ENCODE data around the gene TBPL1. TPM values are rescaled to one million over a fixed set of nuclear protein-coding genes. Genes with fewer than 3 reads are reported as not detected.
"Not testable (repeated sequence)": the region's sequence is repeated elsewhere in the genome, so short reads cannot be mapped to it uniquely, and the experiment has no call there.

Gene TBPL1
- total RNA-seq, 1 experiment from 2014 or later, result 65.6 TPM

DNA sequence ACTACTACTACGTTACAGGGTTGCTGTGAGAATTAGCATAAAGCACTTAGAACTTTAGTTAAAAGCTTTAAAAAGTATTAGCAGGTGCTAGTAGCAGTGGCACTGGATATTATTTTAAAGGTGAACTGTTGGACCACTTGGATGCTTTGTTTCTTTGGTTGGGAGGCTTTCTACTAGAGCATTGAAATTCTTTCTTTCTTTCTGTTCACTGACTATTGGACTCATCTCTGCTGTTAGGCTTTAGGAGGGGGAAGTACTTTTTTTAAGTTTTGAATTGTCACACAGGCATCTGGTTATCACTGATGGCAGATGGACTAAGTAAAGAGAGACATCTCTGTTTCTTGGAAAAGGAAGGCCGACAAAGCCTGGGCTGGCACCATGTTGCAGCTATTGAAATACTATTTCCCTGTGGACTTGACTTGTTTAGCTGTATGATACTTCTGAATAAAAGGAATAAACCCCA is 4.8 kb downstream of the TBPL1 start:
- H3K4me1 ChIP-seq (replicated peaks), result peaks cover 10% of the 10 kb centered on the region
- peaks cover 3% of the 10 kb centered on the region for H3K36me3 ChIP-seq
- no peaks in the 10 kb centered on the region for H3K9me3 ChIP-seq (replicated peaks)
- H3K27me3 ChIP-seq (replicated peaks), result no peaks in the 10 kb centered on the region
- H3K27ac ChIP-seq, result no peak overlapping the region
- H3K4me3 ChIP-seq, result no peak overlapping the region
- DNase-seq (ENCODE audit: low read depth in 1 of 2, low spot score in 2 of 2), result no peak

DNA sequence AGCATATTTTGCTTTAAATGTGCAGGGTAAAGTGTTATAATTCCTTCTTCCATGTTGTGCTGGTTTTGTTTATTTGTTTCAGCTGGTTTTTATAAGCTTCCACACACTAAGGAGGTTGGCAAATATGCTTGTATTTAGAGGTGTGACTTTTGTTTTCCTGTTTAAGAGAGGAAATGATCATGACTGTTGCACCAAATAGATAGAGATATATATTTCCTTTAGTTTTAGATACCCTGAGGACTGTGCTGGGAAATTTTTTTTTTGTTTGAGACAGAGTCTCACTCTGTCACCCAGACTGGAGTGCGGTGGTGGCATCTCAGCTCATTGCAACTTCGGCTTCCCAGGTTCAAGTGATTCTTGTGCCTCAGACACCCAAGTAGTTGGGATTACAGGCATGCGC is 5.8 kb downstream of the TBPL1 start:
- peaks cover 16% of the 10 kb centered on the region for H3K4me1 ChIP-seq (replicated peaks)

DNA sequence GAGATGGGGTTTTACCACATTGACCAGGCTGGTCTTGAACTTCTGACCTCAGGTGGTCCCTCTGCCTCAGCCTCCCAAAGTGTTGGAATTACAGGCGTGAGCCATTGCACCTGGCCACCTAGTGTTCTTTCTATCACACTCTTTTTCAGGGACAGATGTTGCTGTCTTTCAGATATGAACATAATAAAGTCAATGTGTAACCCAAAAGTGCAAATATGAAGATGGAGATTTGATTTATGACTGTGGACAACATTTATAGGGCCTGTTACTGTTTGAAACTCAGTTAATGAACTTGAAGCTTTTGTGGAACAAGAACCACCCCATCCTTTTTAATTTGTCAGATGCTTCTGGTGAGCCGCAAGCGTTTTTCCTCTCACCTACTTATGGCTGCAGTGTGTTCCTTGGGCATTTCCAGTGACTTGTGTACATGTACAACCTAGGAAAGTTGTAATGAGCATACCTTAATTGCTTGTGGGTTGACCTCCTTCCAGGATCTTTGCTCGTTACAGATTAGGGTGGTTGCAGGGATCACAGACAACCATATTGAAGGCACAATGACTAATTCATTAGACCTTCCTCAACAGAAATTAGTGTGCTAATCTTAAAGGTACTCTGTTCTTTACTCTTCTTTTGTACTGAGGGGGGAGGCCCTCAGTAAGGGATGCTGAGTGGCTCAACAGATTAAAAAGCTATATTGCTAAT is 6.8 kb downstream of the TBPL1 start:
- Histone ChIP-seq H3K9me3 (replicated peaks) (no peaks in the 10 kb centered on the region), H3K27ac (no peak overlapping the region), H3K27me3 (replicated peaks) (no peaks in the 10 kb centered on the region), H3K36me3 (no peaks in the 10 kb centered on the region), H3K4me1 (replicated peaks) (peaks cover 16% of the 10 kb centered on the region), H3K4me3 (no peak overlapping the region)
- DNase-seq (ENCODE audit: low read depth in 1 of 2, low spot score in 2 of 2), result no peak

More for the DNA sequence above, 5.8 kb downstream of the TBPL1 start:
- Histone ChIP-seq H3K27me3 (replicated peaks) (no peaks in the 10 kb centered on the region), H3K4me3 (no peak overlapping the region), H3K27ac (no peak overlapping the region), H3K9me3 (replicated peaks) (no peaks in the 10 kb centered on the region), H3K36me3 (no peaks in the 10 kb centered on the region)
- DNase-seq (ENCODE audit: low read depth in 1 of 2, low spot score in 2 of 2), result no peak

DNA sequence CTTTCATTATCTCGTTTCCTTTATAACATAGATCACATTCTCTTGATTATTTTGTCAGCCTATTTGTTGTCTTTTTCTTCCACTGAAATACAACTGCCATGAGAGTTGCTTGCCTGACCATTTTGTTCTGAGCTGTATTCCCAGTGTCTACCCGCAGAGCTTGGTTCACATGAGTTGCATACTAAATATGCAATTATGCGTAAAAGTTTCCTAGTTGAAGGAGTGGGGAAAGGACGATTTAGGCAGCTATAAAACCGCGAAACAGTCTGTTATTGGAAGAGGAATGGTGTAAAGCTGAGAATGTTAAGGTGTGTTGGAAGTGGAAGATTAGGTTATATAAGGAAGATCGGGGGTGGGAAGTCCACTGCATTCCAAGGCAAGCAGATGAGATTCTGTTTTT is 8.8 kb downstream of the TBPL1 start:
- no peak for DNase-seq (ENCODE audit: low read depth in 1 of 2, low spot score in 2 of 2)
- H3K4me1 ChIP-seq (replicated peaks), result peaks cover 23% of the 10 kb centered on the region
- peaks cover 3% of the 10 kb centered on the region; the same call in 1 of the 2 replicates for H3K36me3 ChIP-seq
- H3K9me3 ChIP-seq (replicated peaks), result no peaks in the 10 kb centered on the region
- no peak overlapping the region for H3K4me3 ChIP-seq
- no peaks in the 10 kb centered on the region for H3K27me3 ChIP-seq (replicated peaks)
- H3K27ac ChIP-seq, result no peak overlapping the region

DNA sequence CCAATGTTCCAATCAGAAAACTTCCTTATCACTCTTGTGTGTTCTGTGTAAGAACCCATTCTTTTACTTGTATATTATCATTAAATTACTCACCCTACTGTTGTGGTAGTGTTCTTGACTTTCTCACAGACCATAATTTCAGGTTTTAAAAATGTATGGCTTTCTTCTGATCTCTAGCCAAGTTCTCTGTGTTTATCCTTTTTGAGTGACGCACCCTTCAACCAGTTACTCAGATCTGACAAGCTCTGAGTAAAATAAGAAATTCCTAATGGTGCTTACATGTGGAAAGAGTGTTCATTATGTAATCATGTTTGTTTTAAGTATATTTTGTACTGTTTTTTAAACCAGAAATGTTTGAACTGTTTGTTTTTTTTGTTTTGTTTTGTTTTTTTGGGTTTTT is 11.0 kb downstream of the TBPL1 start:
- Histone ChIP-seq H3K27me3 (replicated peaks) (no peaks in the 10 kb centered on the region), H3K27ac (no peak overlapping the region), H3K36me3 (peaks cover 8% of the 10 kb centered on the region; the same call in 1 of the 2 replicates), H3K4me3 (no peak overlapping the region), H3K4me1 (replicated peaks) (peaks cover 39% of the 10 kb centered on the region), H3K9me3 (replicated peaks) (no peaks in the 10 kb centered on the region)
- peak in 1 of 2 experiments; percentile 88 for DNase-seq (ENCODE audit: low read depth in 1 of 2, low spot score in 2 of 2)

DNA sequence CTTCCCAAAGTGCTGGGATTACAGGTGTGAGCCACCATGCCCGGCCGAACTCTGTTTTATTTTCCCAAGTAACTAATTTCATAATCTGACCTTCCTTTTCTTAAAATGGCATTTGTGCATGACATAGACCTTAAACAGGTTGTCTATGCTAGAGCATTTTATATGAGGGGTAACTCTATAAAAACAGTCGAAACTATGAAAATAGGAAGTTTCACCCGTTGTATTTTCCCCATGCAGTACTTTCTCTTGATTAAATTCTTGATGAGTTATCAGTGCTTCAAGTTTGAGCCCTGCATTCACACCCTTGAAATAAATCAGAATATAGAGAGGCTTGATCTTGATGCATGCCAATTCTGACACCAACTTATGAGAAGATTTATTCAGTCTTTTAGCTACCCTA is 11.7 kb downstream of the TBPL1 start:
- Histone ChIP-seq H3K9me3 (replicated peaks) (no peaks in the 10 kb centered on the region), H3K27ac (no peak overlapping the region), H3K36me3 (peaks cover 8% of the 10 kb centered on the region; the same call in 1 of the 2 replicates), H3K27me3 (replicated peaks) (no peaks in the 10 kb centered on the region), H3K4me1 (replicated peaks) (peaks cover 44% of the 10 kb centered on the region), H3K4me3 (no peak overlapping the region)
- DNase-seq (ENCODE audit: low read depth in 1 of 2, low spot score in 2 of 2), result no peak

DNA sequence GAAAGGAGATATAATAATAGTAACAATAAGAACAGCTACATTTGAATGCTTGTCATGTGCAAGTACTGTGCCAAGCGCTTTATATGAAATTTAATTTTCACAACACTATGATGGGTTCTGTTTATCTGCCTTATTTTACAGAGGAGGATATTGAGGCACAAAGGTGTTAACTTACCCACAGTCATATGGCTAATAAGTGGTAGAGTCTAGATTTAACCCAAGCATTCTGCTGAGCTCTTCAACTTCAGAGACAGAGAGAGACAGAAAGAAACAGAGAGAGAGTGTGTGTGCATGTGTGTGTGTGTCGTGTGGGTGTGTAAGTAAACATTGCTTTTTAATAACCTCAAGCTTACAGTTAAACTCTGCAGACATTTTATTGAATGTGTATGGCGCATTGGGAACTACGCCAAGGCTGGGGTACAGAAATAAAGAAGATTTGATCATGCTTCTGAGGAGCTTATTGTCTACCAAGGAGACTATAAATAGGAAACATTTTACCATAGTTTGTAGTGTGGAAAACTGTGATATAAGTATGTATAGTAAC is 12.9 kb downstream of the TBPL1 start:
- H3K4me1 ChIP-seq (replicated peaks), result peaks cover 53% of the 10 kb centered on the region
- H3K4me3 ChIP-seq, result no peak overlapping the region
- H3K36me3 ChIP-seq, result peaks cover 8% of the 10 kb centered on the region; the same call in 1 of the 2 replicates
- DNase-seq (ENCODE audit: low read depth in 1 of 2, low spot score in 2 of 2), result no peak
- H3K27me3 ChIP-seq (replicated peaks), result no peaks in the 10 kb centered on the region
- no peaks in the 10 kb centered on the region for H3K9me3 ChIP-seq (replicated peaks)
- H3K27ac ChIP-seq, result no peak overlapping the region

DNA sequence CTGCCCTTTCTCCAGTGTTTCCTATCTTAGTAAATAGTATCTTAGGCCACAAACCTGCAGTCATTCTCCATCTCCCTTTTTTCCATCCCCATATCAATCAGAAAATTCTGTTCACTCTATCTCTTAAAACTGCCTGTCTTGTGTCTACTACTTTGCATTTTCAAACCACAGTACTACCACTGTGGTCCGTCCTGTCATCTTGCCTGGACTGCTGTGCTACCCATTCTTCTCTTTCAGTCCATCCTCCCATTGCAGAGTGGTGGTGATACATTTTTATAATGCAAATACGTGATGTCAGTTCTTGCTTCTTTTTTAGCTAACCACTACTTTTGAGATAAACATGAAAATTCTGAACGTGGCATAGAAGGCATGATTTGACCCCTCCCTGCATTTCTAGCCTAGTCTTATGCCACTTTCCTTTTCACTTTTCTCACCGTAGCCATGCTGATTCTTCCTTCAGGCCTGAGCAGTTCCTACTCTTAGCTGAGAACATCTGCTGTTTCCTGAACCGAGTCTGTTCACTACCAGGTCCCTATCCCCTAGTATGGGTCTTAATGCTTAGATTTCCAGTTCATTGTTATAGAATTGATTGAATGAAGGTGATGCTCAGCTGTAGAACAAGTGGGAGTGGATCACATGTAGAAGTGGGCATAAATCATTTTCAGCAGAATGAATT is 13.8 kb downstream of the TBPL1 start:
- peak overlapping the region; percentile 50; the same call in 1 of the 2 replicates for H3K27ac ChIP-seq
- H3K36me3 ChIP-seq, result peaks cover 8% of the 10 kb centered on the region; the same call in 1 of the 2 replicates
- no peak for DNase-seq (ENCODE audit: low read depth in 1 of 2, low spot score in 2 of 2)
- no peaks in the 10 kb centered on the region for H3K9me3 ChIP-seq (replicated peaks)
- no peaks in the 10 kb centered on the region for H3K27me3 ChIP-seq (replicated peaks)
- H3K4me3 ChIP-seq, result no peak overlapping the region
- H3K4me1 ChIP-seq (replicated peaks), result peaks cover 53% of the 10 kb centered on the region

DNA sequence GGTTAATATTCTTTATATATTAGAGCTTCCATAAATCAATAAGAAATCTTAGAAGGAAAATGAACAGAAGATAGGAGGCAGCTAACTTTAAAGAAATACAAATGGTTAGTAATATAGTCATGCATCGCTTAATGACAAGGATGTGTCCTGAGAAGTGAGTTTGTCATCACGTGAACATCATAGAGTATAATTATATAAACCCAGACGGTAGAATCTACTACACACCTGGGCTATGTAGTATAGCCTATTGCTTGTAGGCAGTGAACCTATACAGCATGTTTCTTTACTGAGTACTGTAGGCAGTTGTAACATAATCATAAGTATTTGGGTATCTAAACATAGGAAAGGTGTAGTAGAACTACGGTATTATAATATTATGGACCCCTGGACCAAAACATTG is 14.3 kb downstream of the TBPL1 start:
- H3K27me3 ChIP-seq (replicated peaks), result no peaks in the 10 kb centered on the region
- peaks cover 8% of the 10 kb centered on the region; the same call in 1 of the 2 replicates for H3K36me3 ChIP-seq
- peak overlapping the region; percentile 50 for H3K27ac ChIP-seq
- DNase-seq (ENCODE audit: low read depth in 1 of 2, low spot score in 2 of 2), result no peak
- H3K9me3 ChIP-seq (replicated peaks), result no peaks in the 10 kb centered on the region
- peaks cover 52% of the 10 kb centered on the region for H3K4me1 ChIP-seq (replicated peaks)
- no peak overlapping the region for H3K4me3 ChIP-seq

DNA sequence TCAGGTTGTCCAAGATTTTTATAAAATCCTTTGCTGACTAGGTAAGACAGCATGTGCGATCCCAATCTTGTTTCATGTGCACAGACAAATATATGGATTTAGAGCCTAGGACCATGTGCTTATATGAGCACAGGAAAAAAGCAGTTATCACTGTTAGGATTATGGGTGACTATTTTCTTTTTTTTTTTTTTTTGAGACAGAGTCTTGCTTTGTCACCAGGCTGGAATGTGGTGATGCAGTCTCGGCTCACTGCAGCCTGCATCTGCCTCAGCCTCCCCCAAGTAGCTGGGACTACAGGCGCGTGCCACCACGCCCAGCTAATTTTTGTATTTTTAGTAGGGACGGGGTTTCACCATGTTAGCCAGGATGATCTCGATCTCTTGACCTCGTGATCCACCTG is 14.8 kb downstream of the TBPL1 start:
- H3K27me3 ChIP-seq (replicated peaks); H3K9me3 ChIP-seq (replicated peaks); H3K36me3 ChIP-seq; H3K4me3 ChIP-seq: not testable (repeated sequence)
- DNase-seq (ENCODE audit: low read depth in 1 of 2, low spot score in 2 of 2), result peak; percentile 62 to 72
- H3K27ac ChIP-seq, result peak overlapping the region; percentile 50
- peaks cover 53% of the 10 kb centered on the region for H3K4me1 ChIP-seq (replicated peaks)

DNA sequence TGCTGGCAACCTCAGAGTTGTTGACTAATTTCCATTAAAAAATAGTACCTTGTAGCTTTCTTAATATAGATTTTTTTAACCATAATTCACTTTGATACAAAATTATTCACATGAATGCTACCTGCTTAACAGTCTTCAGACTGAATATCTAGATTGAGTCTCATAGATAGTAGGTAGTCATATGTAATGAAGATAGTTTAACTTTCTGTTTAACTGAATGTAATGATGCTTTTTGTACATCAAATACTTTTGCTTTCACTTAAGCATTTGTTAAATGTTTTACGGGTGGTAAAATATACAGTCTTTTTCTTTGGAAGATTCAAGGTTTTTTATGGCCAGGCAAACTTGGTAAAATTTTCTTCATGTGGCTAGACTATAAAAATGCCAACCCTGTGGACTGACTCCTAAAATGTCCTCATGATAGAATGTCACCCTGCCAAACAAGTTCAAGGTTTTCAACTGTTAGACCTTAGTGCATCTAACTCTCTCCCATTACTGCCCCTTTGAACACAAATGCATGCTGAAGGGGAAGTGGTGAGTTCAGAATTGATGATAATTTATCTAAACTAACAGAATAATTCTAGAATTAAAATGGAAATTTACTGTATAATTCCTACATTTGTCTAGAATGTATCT is 16.4 kb downstream of the TBPL1 start:
- H3K36me3 ChIP-seq, result peaks cover 8% of the 10 kb centered on the region; the same call in 1 of the 2 replicates
- no peak for DNase-seq (ENCODE audit: low read depth in 1 of 2, low spot score in 2 of 2)
- no peak overlapping the region for H3K4me3 ChIP-seq
- no peaks in the 10 kb centered on the region for H3K9me3 ChIP-seq (replicated peaks)
- H3K27me3 ChIP-seq (replicated peaks), result no peaks in the 10 kb centered on the region
- H3K27ac ChIP-seq, result peak overlapping the region; percentile 28; the same call in 1 of the 2 replicates
- H3K4me1 ChIP-seq (replicated peaks), result peaks cover 48% of the 10 kb centered on the region

DNA sequence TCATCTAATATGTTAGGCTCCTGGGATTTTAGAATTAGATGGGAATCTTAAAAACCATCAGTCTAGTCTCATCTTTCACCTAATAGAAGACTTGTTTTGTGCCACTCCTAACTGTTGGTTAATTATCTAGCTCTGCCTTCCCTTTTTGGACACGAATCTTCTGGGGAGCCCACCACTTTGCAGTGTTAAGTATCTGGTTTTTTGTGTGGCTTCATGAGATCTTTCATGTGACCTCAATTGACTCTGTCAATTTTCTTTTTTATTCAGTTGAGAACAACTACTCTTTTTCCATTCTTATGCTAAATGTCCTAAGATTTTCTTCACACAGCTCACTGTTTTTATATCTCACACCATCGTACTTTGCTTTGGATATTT is 16.9 kb downstream of the TBPL1 start:
- no peak for DNase-seq (ENCODE audit: low read depth in 1 of 2, low spot score in 2 of 2)

DNA sequence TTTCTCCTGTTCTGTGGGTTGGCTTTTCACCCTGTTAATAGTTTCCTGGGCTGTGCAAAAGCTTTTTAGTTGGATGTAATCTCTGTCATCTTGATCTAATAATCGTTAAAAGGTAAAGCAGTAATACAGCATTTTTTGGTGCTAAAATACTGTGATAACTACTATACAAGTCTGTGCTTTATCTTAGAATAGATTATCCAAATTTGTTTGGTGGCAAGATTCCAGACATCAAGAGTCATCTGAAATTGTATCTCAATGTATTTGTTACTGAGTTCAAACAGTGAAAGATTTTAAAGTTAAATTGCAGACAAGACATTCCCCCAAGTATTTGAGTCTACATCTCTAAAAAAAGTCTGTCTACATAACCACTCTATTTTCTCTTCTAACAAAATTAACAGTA is 18.8 kb downstream of the TBPL1 start:
- H3K4me1 ChIP-seq (replicated peaks), result peaks cover 37% of the 10 kb centered on the region
- DNase-seq (ENCODE audit: low read depth in 1 of 2, low spot score in 2 of 2), result no peak
- no peaks in the 10 kb centered on the region for H3K9me3 ChIP-seq (replicated peaks)
- H3K4me3 ChIP-seq, result no peak overlapping the region
- H3K27ac ChIP-seq, result no peak overlapping the region
- H3K27me3 ChIP-seq (replicated peaks), result no peaks in the 10 kb centered on the region
- H3K36me3 ChIP-seq, result 0 out of 2 replicates have a peak, but pooled peaks cover 5% of the 10 kb centered on the region

More for the DNA sequence above, 16.9 kb downstream of the TBPL1 start:
- Histone ChIP-seq H3K27ac (peak overlapping the region; percentile 28; the same call in 1 of the 2 replicates), H3K9me3 (replicated peaks) (no peaks in the 10 kb centered on the region), H3K4me1 (replicated peaks) (peaks cover 44% of the 10 kb centered on the region), H3K36me3 (peaks cover 8% of the 10 kb centered on the region; the same call in 1 of the 2 replicates), H3K27me3 (replicated peaks) (no peaks in the 10 kb centered on the region), H3K4me3 (no peak overlapping the region)

Measured in SJSA1 (cell line).